OCI-LY1 (cell line): ENCODE results near the gene CXCL14.

Source experiments
- H2AFZ ChIP-seq: fragments of 200-600 bp; sonication (generic), shearing (Covaris generic); 2 replicates; pipeline ENCODE4 v1.6.0; 2014; ENCODE audit warnings: antibody characterized with exemption, mild to moderate bottlenecking, low read length
- H3F3A ChIP-seq: fragments of 200-600 bp; sonication (generic), shearing (Covaris generic); 2 replicates; pipeline ENCODE4 v1.6.0; 2014; ENCODE audit warnings: mild to moderate bottlenecking, antibody characterized with exemption, low read length, moderate library complexity; ENCODE audit not compliant: insufficient read depth
- H3K27ac ChIP-seq: fragments of 200-600 bp; sonication (generic); 2 replicates; pipeline ENCODE4 v1.5.1; 2014; ENCODE audit warnings: low read length, mixed run types, mild to moderate bottlenecking, low read depth; ENCODE audit not compliant: poor library complexity, severe bottlenecking
- H3K27me3 ChIP-seq: fragments of 200-600 bp; sonication (generic); 2 replicates; pipeline ENCODE4 v1.6.0; 2014; ENCODE audit warnings: antibody characterized with exemption, mild to moderate bottlenecking, low read length, moderate library complexity; ENCODE audit not compliant: insufficient read depth
- H3K36me3 ChIP-seq: fragments of 200-600 bp; sonication (generic); 2 replicates; pipeline ENCODE4 v1.6.1; 2014; ENCODE audit warnings: mild to moderate bottlenecking, antibody characterized with exemption, low read length, moderate library complexity, mixed read lengths; ENCODE audit not compliant: insufficient read depth
- H3K4me1 ChIP-seq: fragments of 200-600 bp; sonication (generic); 2 replicates; pipeline ENCODE4 v1.5.1; 2014; ENCODE audit warnings: mild to moderate bottlenecking, low read length, moderate library complexity; ENCODE audit not compliant: insufficient read depth, severe bottlenecking
- H3K4me2 ChIP-seq: fragments of 200-600 bp; sonication (generic), shearing (Covaris generic); 2 replicates; pipeline ENCODE4 v1.6.1; 2014; ENCODE audit warnings: low read length
- H3K4me3 ChIP-seq: fragments of 200-600 bp; sonication (generic); 2 replicates; pipeline ENCODE4 v1.5.1; 2014; ENCODE audit warnings: low read length, low read depth, mild to moderate bottlenecking, mixed read lengths; ENCODE audit not compliant: poor library complexity, severe bottlenecking
- H3K79me2 ChIP-seq: fragments of 200-600 bp; shearing (Covaris generic); 2 replicates; pipeline ENCODE4 v1.6.1; 2016; ENCODE audit warnings: mixed run types, low read length, mixed read lengths; ENCODE audit not compliant: insufficient read depth
- H3K9ac ChIP-seq: fragments of 200-600 bp; sonication (generic), shearing (Covaris generic); 2 replicates; pipeline ENCODE4 v1.6.1; 2014; ENCODE audit warnings: mild to moderate bottlenecking, low read length, mixed read lengths
- H3K9me2 ChIP-seq: fragments of 200-600 bp; sonication (generic), shearing (Covaris generic); 2 replicates; pipeline ENCODE4 v1.6.1; 2014; ENCODE audit warnings: low read depth, mild to moderate bottlenecking, low read length, mixed read lengths
- H3K9me3 ChIP-seq: fragments of 200-600 bp; shearing (Covaris generic); 2 replicates; pipeline ENCODE4 v1.6.1; 2014; ENCODE audit warnings: low read length, mixed read lengths
- H4K20me1 ChIP-seq: fragments of 200-600 bp; sonication (generic), shearing (Covaris generic); 2 replicates; pipeline ENCODE4 v1.6.0; 2016; ENCODE audit warnings: mild to moderate bottlenecking, low read length; ENCODE audit not compliant: insufficient read depth
- EZH2 ChIP-seq: fragments of 200-600 bp; sonication (generic), shearing (Covaris generic); IDR thresholded peaks from 2 replicates; pipeline ENCODE4 v1.8.0; 2017; ENCODE audit warnings: borderline replicate concordance, mixed run types, mild to moderate bottlenecking, antibody characterized with exemption, low read length, moderate library complexity, mixed read lengths
- TF ChIP-seq, protein P1 (sequence below): fragments of 200-600 bp; sonication (generic), shearing (Covaris generic); IDR thresholded peaks from 2 replicates; pipeline ENCODE4 v1.5.1; 2017; ENCODE audit warnings: mild to moderate bottlenecking, antibody characterized with exemption, low read length, moderate library complexity, mixed read lengths

CXCL14 gene

DNA sequence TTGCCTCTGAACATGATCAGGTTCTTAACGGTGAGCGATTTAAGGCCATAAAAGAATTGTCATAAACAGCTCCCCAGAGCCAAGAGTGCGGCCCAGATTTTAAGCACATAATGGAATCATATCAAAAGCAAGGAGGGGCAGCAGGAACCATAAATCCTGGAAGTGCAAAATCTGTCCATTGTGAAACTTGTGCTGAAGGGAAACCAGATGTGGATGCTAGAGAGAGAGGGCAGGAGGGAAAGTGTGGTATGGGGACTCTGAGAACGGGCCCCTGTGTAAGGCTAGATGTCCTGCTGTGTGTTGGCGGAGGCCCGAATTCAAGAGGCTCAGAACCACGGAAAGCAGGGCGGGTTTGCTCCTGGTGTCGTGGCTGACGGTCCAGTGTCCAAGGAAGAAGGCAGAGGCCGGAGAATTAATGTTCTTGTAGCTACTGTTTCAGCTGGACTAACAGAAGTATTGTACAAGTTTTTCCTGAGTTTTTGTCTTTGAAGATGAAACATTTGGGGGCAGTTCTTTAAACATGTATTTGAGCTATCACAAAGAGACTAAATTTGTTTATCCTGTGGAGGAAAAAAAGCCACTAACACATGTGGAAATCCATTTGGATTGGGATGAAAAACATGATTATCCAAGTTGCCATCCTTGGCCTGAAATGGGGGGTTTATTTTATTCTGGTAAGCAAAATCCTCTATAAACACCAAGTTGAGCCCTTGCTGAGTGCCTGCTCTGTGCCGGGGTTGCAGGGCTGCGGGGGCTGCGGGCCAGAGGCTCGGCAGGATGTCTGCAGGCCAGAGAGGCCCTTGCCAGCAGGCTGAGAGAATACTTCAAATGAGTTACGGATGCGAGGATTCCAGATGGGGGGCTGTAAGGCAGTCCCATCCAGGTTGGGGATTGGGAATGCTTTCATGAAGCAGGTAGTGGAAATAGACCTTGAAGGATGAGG, 9.2 kb upstream of the CXCL14 start:
- no peaks in the 10 kb centered on the region for H3K9me2 ChIP-seq
- no peak overlapping the region for H3K4me2 ChIP-seq
- no peaks in the 10 kb centered on the region for H3K9me3 ChIP-seq
- H3K9ac ChIP-seq: no peak overlapping the region
- no peak overlapping the region for H2AFZ ChIP-seq
- no peaks in the 10 kb centered on the region for H4K20me1 ChIP-seq
- H3K36me3 ChIP-seq: no peaks in the 10 kb centered on the region
- H3K4me3 ChIP-seq: no peak overlapping the region
- H3K27ac ChIP-seq: no peak overlapping the region
- H3K4me1 ChIP-seq: no peaks in the 10 kb centered on the region
- H3K27me3 ChIP-seq: no peaks in the 10 kb centered on the region
- H3F3A ChIP-seq: no peaks in the 10 kb centered on the region
- TF ChIP-seq, protein P1, sequence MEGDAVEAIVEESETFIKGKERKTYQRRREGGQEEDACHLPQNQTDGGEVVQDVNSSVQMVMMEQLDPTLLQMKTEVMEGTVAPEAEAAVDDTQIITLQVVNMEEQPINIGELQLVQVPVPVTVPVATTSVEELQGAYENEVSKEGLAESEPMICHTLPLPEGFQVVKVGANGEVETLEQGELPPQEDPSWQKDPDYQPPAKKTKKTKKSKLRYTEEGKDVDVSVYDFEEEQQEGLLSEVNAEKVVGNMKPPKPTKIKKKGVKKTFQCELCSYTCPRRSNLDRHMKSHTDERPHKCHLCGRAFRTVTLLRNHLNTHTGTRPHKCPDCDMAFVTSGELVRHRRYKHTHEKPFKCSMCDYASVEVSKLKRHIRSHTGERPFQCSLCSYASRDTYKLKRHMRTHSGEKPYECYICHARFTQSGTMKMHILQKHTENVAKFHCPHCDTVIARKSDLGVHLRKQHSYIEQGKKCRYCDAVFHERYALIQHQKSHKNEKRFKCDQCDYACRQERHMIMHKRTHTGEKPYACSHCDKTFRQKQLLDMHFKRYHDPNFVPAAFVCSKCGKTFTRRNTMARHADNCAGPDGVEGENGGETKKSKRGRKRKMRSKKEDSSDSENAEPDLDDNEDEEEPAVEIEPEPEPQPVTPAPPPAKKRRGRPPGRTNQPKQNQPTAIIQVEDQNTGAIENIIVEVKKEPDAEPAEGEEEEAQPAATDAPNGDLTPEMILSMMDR: no peak
- no peak for TF ChIP-seq EZH2
- no peaks in the 10 kb centered on the region for H3K79me2 ChIP-seq

DNA sequence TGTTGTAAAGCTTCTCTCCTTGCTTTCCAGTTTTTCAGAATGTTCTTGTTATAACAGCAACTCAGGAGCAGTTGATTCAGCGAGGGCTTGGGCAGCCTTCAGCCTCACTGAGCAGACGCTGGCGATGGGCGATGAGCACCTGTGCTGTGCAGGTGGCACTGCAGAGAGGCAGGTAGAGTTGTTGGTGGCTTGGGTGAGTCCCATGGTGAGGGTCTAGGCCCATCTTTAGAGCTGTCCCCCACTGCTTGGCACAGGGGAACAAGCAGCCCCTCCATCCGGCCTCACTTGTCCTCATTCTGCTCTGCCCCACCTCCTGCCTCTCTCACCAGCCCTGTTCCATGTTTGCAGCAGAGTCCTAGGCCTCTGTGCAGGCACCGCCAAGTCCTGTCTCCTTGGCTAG, 6.1 kb upstream of the CXCL14 start:
- Histone ChIP-seq H3K9me2 (no peaks in the 10 kb centered on the region), H3K4me1 (no peaks in the 10 kb centered on the region), H3K36me3 (no peaks in the 10 kb centered on the region), H3K27me3 (no peaks in the 10 kb centered on the region), H3K9ac (no peak overlapping the region), H3K79me2 (no peaks in the 10 kb centered on the region), H3K9me3 (no peaks in the 10 kb centered on the region), H3K4me3 (no peak overlapping the region), H3F3A (no peaks in the 10 kb centered on the region), H4K20me1 (no peaks in the 10 kb centered on the region), H3K4me2 (no peak overlapping the region), H3K27ac (no peak overlapping the region), H2AFZ (no peak overlapping the region)
- TF ChIP-seq, protein P1: no peak
- TF ChIP-seq EZH2: no peak

DNA sequence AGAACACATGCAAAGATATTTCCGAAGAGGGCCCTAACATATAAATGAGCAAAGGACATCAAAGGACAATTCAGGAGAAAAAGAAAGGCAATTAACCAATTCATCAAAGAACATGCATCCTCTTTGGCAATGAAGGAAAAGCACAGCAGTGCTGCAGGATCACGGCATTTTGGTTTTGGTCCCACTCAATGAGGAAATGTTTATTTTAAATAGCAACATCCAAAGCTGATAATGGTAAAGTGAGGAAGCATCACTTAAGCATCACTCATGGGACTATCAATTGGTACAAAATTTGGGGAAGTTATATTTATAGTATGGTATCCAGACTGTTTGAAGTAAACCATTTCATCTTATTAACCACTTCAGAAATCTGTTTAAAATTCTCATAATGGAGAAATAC, 5.5 kb upstream of the CXCL14 start:
- TF ChIP-seq, protein P1: no peak
- TF ChIP-seq EZH2: no peak
- no peaks in the 10 kb centered on the region for H3K27me3 ChIP-seq
- H3K4me2 ChIP-seq: no peak overlapping the region
- no peaks in the 10 kb centered on the region for H3K9me3 ChIP-seq
- H3F3A ChIP-seq: no peaks in the 10 kb centered on the region
- no peaks in the 10 kb centered on the region for H4K20me1 ChIP-seq
- no peaks in the 10 kb centered on the region for H3K4me1 ChIP-seq
- no peaks in the 10 kb centered on the region for H3K9me2 ChIP-seq
- H3K4me3 ChIP-seq: no peak overlapping the region
- no peak overlapping the region for H3K9ac ChIP-seq
- no peaks in the 10 kb centered on the region for H3K79me2 ChIP-seq
- H2AFZ ChIP-seq: no peak overlapping the region
- no peaks in the 10 kb centered on the region for H3K36me3 ChIP-seq
- no peak overlapping the region for H3K27ac ChIP-seq
